NCI-H2107 (cell line): Measurements from ENCODE around the gene KRT76.

Source experiments
- DNase-seq: peaks from one replicate; lab custom pipeline; 2025; lab: John Stamatoyannopoulos, UW

KRT76 gene

DNA sequence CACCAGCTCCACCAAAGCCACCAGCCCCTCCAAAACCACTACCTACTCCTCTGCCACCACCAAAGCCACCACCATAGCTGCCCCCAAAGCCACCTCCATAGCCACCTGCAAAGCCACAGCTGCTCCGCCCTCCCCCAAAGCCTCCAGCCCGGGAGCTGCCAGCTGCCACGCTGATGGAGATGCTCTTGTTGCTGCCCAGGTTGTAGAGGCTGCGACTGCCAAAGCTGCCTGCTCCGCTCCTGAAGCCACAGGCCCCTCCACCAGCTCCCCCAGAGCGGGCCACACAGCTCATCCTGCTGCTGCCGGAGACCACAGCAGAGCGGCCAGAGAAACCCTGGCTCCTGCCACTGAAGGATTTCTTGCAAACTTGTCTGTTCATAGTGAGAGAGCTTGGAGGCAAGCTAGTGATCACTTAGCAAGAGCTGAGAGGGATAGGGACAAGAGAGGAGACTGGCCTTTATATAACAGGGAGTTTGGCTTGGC lies at the start of gene KRT76:
KRT76 (minus strand) TSS at position 433 of the 483 bp plus-strand sequence; CDS start at position 379, 54 bp downstream.
- no peak for DNase-seq

DNA sequence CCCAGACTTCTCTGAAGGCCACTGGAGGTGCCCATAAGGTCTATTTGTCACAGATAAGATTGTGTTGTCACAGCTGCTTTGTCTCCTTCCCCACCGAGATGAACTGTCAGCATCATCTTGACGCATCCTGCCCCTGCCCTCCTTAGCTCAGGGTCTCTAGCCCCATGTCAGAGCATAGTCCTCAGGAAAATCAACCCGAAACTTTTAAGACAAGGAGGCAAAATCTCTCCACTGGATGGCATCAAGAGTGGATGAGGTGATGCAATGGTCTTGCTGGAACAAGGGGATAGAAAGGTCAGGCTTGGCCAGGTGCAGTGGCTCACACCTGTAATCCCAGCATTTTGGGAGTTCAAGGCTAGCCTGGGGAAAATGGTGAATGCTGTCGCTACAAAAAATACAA lies 48.8 kb upstream of the KRT76 start:
- DNase-seq, result no peak

DNA sequence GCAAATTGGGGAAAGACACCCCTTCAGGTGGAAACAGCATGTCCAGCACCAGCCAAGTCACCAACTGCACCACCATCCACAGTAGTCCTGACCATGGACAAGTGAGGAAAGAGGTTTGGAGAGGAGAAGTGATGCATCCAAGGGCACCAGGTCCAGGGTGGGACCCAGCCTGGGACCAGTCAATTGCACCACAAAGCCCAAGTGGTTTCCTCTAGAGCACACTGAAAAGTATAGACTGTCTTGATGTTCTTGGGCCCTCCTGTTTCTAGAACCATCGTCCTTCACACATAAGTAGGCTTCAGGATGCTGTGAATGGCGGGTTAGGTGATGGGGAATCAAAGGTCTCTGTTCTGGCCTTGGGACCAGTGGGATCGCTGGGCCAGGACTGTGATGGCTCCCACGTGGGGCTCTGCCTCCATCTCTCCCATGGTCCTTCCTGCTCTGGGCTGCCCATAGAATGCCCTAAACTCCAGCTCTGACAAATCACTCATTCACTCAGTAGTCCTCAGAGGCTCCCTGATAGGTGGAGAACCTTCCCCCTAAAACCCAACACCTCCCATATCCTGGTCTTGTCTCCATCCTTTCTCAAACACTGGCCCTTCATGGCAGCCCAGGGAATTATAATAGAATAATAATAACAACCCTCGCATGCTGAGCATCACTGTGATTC lies 47.7 kb upstream of the KRT76 start:
- DNase-seq, result no peak

DNA sequence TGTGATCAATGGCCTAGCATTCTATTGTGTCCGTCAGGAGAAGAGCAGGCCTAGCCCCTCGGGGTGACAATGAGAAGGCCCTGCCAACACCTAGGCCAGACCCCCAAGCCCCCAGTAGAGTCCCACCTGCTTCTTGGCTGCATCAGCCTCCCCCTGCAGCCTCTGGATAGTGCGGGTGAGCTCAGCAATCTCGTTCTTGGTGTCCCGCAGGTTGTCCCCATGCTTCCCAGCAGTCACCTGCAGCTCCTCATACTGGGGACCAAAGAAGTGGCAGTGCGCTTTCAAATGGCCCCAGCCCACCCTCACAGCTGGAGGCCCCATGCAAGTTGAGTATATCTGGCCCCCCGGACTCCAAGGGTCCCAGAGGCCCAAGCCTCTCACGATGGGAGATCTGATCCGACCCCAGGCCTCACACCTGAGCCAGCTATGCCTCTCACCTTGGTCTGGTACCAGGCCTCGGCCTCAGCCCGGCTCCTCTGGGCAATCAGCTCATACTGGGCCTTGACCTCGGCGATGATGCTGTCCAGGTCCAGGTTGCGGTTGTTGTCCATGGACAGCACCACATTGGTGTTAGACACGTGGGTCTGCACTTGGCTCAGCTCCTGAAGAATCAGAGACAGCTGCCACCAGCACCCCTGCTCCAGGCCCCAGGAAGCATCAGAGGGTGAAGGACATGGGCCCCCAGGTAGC lies 46.8 kb upstream of the KRT76 start:
- no peak for DNase-seq

- DNase-seq, result no peak
These were observed 45.8 kb upstream of the KRT76 start for GRCh38 chr12:52822771-52823510.

- DNase-seq, result no peak
These were observed 44.9 kb upstream of the KRT76 start for GRCh38 chr12:52821826-52822660.

- no peak for DNase-seq
These were observed 44.1 kb upstream of the KRT76 start for GRCh38 chr12:52821071-52821730.

DNA sequence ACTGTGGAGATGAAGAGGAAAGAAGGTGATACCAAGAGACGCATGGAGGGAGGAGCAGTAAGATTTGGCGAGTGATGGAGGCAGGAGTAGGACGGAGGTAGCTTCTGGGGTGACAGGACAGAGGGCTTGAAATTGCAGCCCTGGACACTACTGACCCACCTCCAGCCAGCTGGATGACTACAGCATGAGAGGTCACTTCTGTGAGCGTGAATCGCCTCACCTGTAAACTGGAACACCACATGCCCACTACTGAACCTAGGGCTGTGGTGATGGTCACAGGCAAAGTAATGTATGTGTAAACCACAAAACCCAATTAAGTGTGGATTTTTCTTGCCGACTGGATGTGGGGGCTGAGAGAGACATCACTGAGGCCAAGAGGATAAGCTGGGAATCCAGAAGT lies 43.4 kb upstream of the KRT76 start:
- no peak for DNase-seq

DNA sequence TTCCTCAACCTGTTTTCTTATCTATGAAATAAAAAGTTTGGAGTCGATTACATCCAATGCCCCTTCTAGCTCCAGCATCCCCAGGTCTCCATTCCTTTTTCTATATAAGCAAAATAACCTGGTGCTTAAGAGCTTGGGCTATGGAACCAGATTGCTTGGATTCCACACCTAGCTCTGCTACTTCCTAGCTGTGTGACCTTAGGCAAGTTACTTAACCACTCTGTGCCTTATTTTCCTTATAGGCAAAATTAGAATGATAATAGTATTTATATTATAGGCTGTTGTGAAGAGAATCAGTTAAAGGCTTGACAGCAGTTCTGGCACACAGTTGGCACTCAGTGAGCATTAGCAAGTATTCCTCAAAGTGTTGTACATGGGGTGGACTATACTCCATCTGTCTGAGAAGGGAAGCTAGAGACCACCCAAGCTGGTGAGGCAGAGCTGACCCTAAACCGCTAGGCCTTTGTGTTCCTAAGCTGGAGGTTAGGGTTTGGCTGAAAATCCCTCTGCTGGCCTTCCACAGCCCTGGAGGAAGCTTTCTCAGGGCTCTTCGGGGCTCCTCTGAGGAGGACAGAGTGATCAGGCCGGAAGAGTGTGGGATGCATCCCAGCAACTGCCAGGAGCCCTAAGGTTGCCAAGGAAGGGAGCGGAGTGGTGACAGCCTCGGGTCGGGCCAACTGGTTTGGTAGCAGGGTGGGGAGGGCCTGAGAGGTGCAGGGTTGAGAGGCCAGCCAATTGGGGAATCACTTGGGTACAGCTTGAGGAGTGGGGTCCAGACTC lies 42.8 kb upstream of the KRT76 start:
- no peak for DNase-seq

- no peak for DNase-seq
These were observed 41.8 kb upstream of the KRT76 start for GRCh38 chr12:52818887-52819420.

GRCh38 chr12:52818388-52818787 lies 41.2 kb upstream of the KRT76 start:
- no peak for DNase-seq

DNA sequence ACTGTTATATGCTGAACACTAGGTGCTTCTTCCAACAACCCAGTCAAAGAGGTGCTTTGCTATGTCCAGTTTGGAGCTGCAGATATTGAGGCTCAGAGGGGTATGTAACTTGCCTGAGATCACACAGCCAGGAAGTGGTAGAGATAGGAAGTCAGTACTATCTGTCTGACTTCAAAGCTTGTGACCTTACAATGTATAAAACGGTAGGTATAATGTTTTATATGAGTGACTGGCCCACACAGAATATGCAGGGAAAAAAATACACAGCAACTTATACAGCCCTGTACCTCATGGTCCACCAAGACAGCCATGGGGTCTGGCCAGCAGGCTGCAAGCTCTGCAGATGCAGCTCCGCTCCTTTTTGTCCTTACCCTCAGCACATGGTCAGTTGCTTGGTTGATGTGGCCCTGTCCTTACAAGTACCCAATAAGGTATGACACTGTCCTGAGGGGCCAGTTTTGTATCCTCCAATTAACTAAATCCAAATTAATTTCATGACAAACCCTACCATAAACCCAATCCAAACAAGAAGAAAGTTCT lies 40.6 kb upstream of the KRT76 start:
- DNase-seq, result no peak

DNA sequence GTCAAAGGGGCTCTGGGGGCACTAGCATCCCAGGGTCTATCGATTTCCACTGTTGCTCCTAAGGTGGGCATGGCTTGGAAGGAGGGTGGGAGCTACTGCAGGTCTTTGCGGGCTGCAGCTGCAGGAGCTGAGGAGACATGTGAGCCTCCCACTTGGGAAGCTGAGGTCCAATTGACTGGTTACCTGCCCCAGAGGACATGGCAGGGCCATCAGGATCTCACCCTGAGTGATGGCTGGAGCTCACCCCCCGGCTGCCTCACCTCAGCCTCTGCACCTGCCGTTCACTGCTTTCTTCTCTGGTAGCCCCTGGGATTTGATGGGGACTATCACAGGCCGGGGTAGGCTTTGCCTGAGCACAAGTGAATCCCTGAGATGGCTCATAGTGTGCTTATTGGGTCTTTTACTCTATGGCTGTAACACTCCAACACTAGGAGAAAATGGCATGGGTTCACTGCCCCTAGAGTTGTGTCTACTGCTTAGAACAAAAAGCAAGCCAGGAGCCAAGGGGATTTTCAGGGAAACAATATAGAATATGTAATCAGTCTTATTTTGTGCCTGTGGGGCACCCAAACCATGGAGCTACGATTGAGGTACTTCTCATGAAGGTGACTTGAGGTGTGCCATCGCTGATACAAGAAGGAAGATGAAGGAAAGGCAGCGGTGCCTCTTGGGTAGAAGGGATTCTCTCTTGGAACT lies 40.0 kb upstream of the KRT76 start:
- no peak for DNase-seq

DNA sequence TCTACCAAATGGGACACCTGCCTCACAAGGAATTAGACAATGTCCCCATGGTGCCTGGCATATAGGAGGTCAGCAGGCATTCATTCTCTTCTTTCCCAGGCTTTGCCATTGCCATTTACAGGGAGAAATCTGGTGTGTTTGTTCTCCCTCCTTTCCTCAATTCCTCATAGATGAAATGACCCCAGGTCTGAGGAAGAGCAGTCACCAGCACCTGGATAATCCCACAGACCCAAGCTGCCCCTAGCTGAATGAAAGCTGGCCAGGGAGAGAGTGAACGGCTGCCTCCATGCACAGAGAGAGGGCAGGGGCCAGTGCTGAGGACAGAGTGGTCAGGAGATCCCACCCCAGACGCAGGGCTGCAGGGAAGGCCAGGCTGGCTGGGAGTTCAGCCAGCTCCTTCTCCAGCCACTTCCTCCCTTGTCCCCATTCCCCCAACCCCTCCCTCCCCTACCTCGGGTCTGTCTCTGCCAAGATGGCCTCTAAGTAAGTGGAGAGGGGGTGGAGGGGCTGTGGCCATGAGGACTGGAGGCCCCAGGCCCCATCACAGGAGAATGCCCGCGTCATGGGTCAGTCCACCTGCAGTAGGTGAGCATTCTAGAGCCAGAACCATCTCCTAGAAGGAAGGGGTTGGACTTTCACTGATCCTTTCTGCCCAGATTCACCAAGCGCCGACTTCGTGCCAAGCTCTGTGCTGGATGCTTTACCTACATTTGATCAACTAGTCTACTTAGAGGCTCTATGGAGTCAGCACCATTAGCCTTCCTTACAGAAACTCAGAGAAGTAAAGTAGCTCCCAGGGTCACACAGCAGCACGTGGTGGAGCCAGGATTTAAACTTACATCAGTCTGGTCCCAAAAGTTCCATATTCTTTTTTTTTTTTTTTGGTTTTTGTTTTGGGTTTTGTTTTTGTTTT lies 38.8 kb upstream of the KRT76 start:
- DNase-seq, result no peak

GRCh38 chr12:52815161-52815560 lies 38.0 kb upstream of the KRT76 start:
- no peak for DNase-seq

- DNase-seq, result no peak
These were observed 37.6 kb upstream of the KRT76 start for GRCh38 chr12:52814710-52815155.

- no peak for DNase-seq
These were observed 37.0 kb upstream of the KRT76 start, which contains the start of gene KRT4 for GRCh38 chr12:52813885-52814709. Gene KRT4, minus strand, starts transcription at chr12:52814116. Its CDS starts 58 bp downstream, at chr12:52814058.
